ENCODE results near the gene NPAS1.

NPAS1 gene

GRCh38 chr19:46988614-46989230, 30.9 kb upstream of the NPAS1 start:
- no peak for DNase-seq
- Histone ChIP-seq H3K27me3 (replicated peaks) (no peaks in the 10 kb centered on the region), H3K27ac (no peak overlapping the region), H3K4me3 (ENCODE audit: low read depth, low read length) (no peak overlapping the region), H3K36me3 (replicated peaks) (peaks cover 48% of the 10 kb centered on the region)
- TF ChIP-seq CTCF (IDR thresholded peaks at IDR 0.05; ENCODE audit: low read depth, low read length, missing control alignments) = no peak
- in situ Hi-C loops (cut with HindIII; ENCODE audit: low pct_ligation_motif_present, low sequenced_read_pairs) = no loop called here

GRCh38 chr19:46990991-46991676, 28.5 kb upstream of the NPAS1 start:
- Histone ChIP-seq H3K27me3 (replicated peaks) (no peaks in the 10 kb centered on the region), H3K27ac (no peak overlapping the region), H3K4me3 (ENCODE audit: low read depth, low read length) (no peak overlapping the region), H3K36me3 (replicated peaks) (peaks cover 59% of the 10 kb centered on the region)
- TF ChIP-seq CTCF (IDR thresholded peaks at IDR 0.05; ENCODE audit: low read depth, low read length, missing control alignments) = peak; percentile 93
- in situ Hi-C loops (cut with HindIII; ENCODE audit: low pct_ligation_motif_present, low sequenced_read_pairs) = no loop called here
- peak; percentile 69 for DNase-seq

- in situ Hi-C loops (cut with HindIII; ENCODE audit: low pct_ligation_motif_present, low sequenced_read_pairs) = no loop called here
- no peak for DNase-seq
- peaks cover 66% of the 10 kb centered on the region for H3K36me3 ChIP-seq (replicated peaks)
- H3K27ac ChIP-seq = no peak overlapping the region
- TF ChIP-seq CTCF (IDR thresholded peaks at IDR 0.05; ENCODE audit: low read depth, low read length, missing control alignments) = no peak
- H3K4me3 ChIP-seq (ENCODE audit: low read depth, low read length) = no peak overlapping the region
- H3K27me3 ChIP-seq (replicated peaks) = no peaks in the 10 kb centered on the region
Measured at GRCh38 chr19:46992699-46993535, 26.7 kb upstream of the NPAS1 start.

- no peak overlapping the region for H3K4me3 ChIP-seq (ENCODE audit: low read depth, low read length)
- in situ Hi-C loops (cut with HindIII; ENCODE audit: low pct_ligation_motif_present, low sequenced_read_pairs) = no loop called here
- H3K27me3 ChIP-seq (replicated peaks) = no peaks in the 10 kb centered on the region
- DNase-seq = no peak
- no peak for TF ChIP-seq CTCF (IDR thresholded peaks at IDR 0.05; ENCODE audit: low read depth, low read length, missing control alignments)
- peaks cover 64% of the 10 kb centered on the region for H3K36me3 ChIP-seq (replicated peaks)
- H3K27ac ChIP-seq = no peak overlapping the region
Measured at GRCh38 chr19:46993622-46994021, 26.0 kb upstream of the NPAS1 start.

GRCh38 chr19:46994141-46994686, 25.4 kb upstream of the NPAS1 start:
- Histone ChIP-seq H3K27ac (no peak overlapping the region), H3K27me3 (replicated peaks) (no peaks in the 10 kb centered on the region)

More at GRCh38 chr19:46994141-46994686, 25.4 kb upstream of the NPAS1 start:
- Histone ChIP-seq H3K36me3 (replicated peaks) (peaks cover 65% of the 10 kb centered on the region), H3K4me3 (ENCODE audit: low read depth, low read length) (no peak overlapping the region)
- in situ Hi-C loops (cut with HindIII; ENCODE audit: low pct_ligation_motif_present, low sequenced_read_pairs) = no loop called here
- no peak for DNase-seq
- TF ChIP-seq CTCF (IDR thresholded peaks at IDR 0.05; ENCODE audit: low read depth, low read length, missing control alignments) = no peak
